ENCODE data around the gene RNASET2.

The RNASET2 gene

DNA sequence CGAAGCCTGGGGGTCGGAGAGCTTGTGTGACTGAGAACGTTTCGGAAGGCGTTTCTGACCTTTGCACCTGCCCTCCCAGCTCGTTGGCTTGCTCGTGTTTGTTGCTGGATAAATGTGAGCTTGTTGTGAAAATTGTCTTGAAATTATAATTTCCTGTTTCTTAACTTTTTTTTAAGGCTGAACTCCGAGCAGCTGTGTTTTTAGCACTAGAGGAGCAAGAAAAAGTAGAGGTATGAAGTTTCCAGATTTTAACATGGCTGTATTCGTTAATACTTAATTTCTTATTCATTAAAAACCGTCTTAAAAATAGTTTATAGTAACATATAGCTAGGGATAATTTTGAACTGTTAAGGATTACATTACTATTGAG, 43.5 kb upstream of the RNASET2 start:
- peak overlapping the region; percentile 2 for H3K27ac ChIP-seq (ENCODE audit: low read depth, low read length, poor library complexity, severe bottlenecking)
- H4K20me1 ChIP-seq (ENCODE audit: insufficient read depth, low read length), result no peaks in the 10 kb centered on the region
- no peaks in the 10 kb centered on the region for H3K27me3 ChIP-seq (ENCODE audit: insufficient read depth, low read length)
- H3K9me2 ChIP-seq (ENCODE audit: low read depth, low read length), result no peaks in the 10 kb centered on the region
- H2AFZ ChIP-seq (ENCODE audit: low read length), result no peak overlapping the region
- H3K9me3 ChIP-seq (ENCODE audit: low read length), result no peaks in the 10 kb centered on the region
- H3K4me2 ChIP-seq (ENCODE audit: low read length), result peak overlapping the region; percentile 78
- peak overlapping the region; percentile 73 for H3K9ac ChIP-seq (ENCODE audit: low read length)
- peaks cover 31% of the 10 kb centered on the region for H3K36me3 ChIP-seq (ENCODE audit: insufficient read depth, low read length)
- TF ChIP-seq, protein P1, sequence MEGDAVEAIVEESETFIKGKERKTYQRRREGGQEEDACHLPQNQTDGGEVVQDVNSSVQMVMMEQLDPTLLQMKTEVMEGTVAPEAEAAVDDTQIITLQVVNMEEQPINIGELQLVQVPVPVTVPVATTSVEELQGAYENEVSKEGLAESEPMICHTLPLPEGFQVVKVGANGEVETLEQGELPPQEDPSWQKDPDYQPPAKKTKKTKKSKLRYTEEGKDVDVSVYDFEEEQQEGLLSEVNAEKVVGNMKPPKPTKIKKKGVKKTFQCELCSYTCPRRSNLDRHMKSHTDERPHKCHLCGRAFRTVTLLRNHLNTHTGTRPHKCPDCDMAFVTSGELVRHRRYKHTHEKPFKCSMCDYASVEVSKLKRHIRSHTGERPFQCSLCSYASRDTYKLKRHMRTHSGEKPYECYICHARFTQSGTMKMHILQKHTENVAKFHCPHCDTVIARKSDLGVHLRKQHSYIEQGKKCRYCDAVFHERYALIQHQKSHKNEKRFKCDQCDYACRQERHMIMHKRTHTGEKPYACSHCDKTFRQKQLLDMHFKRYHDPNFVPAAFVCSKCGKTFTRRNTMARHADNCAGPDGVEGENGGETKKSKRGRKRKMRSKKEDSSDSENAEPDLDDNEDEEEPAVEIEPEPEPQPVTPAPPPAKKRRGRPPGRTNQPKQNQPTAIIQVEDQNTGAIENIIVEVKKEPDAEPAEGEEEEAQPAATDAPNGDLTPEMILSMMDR (IDR thresholded peaks at IDR 0.05; ENCODE audit: low read length), result no peak
- peaks cover 20% of the 10 kb centered on the region; the same call in 1 of the 2 replicates for H3K79me2 ChIP-seq (ENCODE audit: insufficient read depth, low read length)
- H3F3A ChIP-seq (ENCODE audit: insufficient read depth, low read length), result no peaks in the 10 kb centered on the region
- H3K4me1 ChIP-seq (ENCODE audit: insufficient read depth, low read length, severe bottlenecking), result peaks cover 37% of the 10 kb centered on the region
- peak overlapping the region; percentile 92 for H3K4me3 ChIP-seq (ENCODE audit: low read depth, low read length, poor library complexity, severe bottlenecking)

DNA sequence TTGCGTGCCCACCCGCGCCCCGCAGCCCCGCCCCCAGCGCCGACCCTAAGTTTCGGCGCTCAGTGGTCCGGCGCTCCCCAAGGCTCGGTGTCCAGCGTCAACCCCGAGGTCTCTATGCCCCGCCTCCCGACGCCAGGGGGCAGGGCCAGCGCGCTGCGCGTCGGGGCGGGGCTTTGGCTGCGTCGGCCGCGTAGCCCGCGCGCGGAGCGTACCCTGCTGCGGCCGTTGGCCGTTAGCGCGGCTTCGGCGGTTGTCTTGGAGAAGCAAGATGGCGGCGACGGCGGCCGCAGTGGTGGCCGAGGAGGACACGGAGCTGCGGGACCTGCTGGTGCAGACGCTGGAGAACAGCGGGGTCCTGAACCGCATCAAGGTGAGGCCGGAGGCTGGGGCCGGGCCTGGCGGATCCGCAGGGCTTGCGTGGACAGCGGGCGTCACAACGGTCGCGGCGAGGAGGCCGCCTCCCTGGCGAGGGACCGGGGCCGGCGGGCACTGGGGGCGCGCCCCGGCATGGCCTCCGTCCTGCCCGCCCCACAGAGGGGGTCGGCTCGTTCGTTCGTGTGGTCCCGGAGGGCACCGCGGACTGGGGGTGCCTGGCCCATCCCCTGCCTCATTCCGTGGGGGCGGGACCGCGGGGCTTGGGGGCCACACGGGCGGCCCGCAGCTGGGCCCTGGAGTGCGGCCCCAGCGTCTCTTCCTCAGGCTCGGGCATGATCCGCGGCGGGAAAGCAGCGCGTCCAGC, 43.0 kb upstream of the RNASET2 start, which contains the start of gene CEP43:
TSS of gene CEP43 (plus strand) at position 253 of the 739 bp plus-strand sequence. CDS start at position 269, 16 bp downstream.
- peak within 1 kb of the TSS; percentile 93 for H3K4me2 ChIP-seq (ENCODE audit: low read length)
- no peaks in the 10 kb centered on the region for H4K20me1 ChIP-seq (ENCODE audit: insufficient read depth, low read length)
- no peaks in the 10 kb centered on the region for H3F3A ChIP-seq (ENCODE audit: insufficient read depth, low read length)
- H3K9ac ChIP-seq (ENCODE audit: low read length), result peak within 1 kb of the TSS; percentile 89
- H3K9me3 ChIP-seq (ENCODE audit: low read length), result no peaks in the 10 kb centered on the region
- H2AFZ ChIP-seq (ENCODE audit: low read length), result no peak within 1 kb of the TSS
- no peaks in the 10 kb centered on the region for H3K27me3 ChIP-seq (ENCODE audit: insufficient read depth, low read length)
- TF ChIP-seq, protein P1 (IDR thresholded peaks at IDR 0.05; ENCODE audit: low read length), result no peak
- no peak for TF ChIP-seq EZH2 (IDR thresholded peaks at IDR 0.05; ENCODE audit: borderline replicate concordance, low read length)
- no peaks in the 10 kb centered on the region for H3K9me2 ChIP-seq (ENCODE audit: low read depth, low read length)
- H3K79me2 ChIP-seq (ENCODE audit: insufficient read depth, low read length), result peaks cover 20% of the 10 kb centered on the region; the same call in 1 of the 2 replicates
- peaks cover 30% of the 10 kb centered on the region for H3K36me3 ChIP-seq (ENCODE audit: insufficient read depth, low read length)
- peaks cover 37% of the 10 kb centered on the region for H3K4me1 ChIP-seq (ENCODE audit: insufficient read depth, low read length, severe bottlenecking)
- peak within 1 kb of the TSS; percentile 92 for H3K4me3 ChIP-seq (ENCODE audit: low read depth, low read length, poor library complexity, severe bottlenecking)
- peak within 1 kb of the TSS; percentile 2 for H3K27ac ChIP-seq (ENCODE audit: low read depth, low read length, poor library complexity, severe bottlenecking)

DNA sequence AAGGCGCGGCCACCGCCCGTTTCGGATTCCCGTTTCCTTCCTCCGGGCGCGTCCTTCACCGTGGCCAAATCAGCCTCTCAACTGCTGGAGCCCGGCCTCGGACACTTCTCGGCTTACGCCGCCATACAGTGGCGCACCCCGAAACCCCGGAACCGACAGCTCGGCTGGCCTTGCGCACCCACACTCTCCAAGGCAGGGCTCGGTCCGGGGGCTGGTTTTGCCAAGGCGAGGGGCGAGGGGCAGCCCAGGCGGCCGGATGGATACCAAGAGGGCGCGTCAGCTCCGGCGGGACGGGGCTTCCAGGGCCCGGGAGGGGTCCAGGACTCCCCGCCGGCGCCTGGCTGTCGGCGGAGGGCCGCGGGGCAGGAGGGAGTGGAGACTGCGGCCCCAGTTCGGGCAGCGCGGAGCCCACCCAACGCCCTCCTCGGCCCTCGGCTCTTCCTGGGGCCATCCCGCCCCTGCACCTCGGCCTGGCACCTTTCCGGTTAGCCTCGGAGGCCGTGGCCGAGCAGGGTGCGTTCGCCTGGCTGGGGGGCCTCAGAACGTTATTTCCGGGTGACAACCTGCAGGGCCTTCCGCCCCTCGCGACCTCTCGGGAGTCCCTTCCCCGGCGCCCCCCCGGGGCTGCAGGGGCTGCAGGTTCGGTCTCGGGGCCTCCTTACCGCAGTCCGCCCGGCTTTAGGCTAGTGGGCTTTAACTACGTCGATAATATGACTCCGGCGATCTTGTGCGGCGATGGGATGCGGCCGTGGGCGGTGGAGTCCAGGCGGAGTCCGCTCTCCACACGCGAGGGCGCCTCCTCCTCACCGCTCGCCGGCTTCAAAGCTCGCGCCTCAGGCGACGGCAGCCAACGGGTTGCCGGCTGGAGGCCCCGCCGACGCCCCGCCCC, 42.1 kb upstream of the RNASET2 start:
- Histone ChIP-seq H3K9ac (ENCODE audit: low read length) (peak overlapping the region; percentile 89), H3K4me3 (ENCODE audit: low read depth, low read length, poor library complexity, severe bottlenecking) (peak overlapping the region; percentile 92), H3K36me3 (ENCODE audit: insufficient read depth, low read length) (peaks cover 22% of the 10 kb centered on the region; the same call in 1 of the 2 replicates), H3K27me3 (ENCODE audit: insufficient read depth, low read length) (no peaks in the 10 kb centered on the region), H3K79me2 (ENCODE audit: insufficient read depth, low read length) (peaks cover 20% of the 10 kb centered on the region; the same call in 1 of the 2 replicates), H3K4me2 (ENCODE audit: low read length) (peak overlapping the region; percentile 93), H3K9me2 (ENCODE audit: low read depth, low read length) (no peaks in the 10 kb centered on the region), H4K20me1 (ENCODE audit: insufficient read depth, low read length) (no peaks in the 10 kb centered on the region), H2AFZ (ENCODE audit: low read length) (no peak overlapping the region), H3F3A (ENCODE audit: insufficient read depth, low read length) (no peaks in the 10 kb centered on the region), H3K27ac (ENCODE audit: low read depth, low read length, poor library complexity, severe bottlenecking) (no peak overlapping the region), H3K4me1 (ENCODE audit: insufficient read depth, low read length, severe bottlenecking) (peaks cover 37% of the 10 kb centered on the region), H3K9me3 (ENCODE audit: low read length) (no peaks in the 10 kb centered on the region)
- TF ChIP-seq, protein P1 (IDR thresholded peaks at IDR 0.05; ENCODE audit: low read length), result 0 out of 2 replicates have a peak, but pooled peaks have one; percentile 11
- no peak for TF ChIP-seq EZH2 (IDR thresholded peaks at IDR 0.05; ENCODE audit: borderline replicate concordance, low read length)

Data from OCI-LY1 (cell line).